NCI-H510A (cell line): ENCODE results near the gene KCTD18.
A peak's percentile ranks its signal among the peaks of the same experiment; 100 is the strongest.

Experiments
- DNase-seq: peaks from one replicate; lab custom pipeline; 2025; lab: John Stamatoyannopoulos, UW

KCTD18 gene

GRCh38 chr2:200484934-200485333 lies 24.9 kb downstream of the KCTD18 start:
- DNase-seq, result no peak

DNA sequence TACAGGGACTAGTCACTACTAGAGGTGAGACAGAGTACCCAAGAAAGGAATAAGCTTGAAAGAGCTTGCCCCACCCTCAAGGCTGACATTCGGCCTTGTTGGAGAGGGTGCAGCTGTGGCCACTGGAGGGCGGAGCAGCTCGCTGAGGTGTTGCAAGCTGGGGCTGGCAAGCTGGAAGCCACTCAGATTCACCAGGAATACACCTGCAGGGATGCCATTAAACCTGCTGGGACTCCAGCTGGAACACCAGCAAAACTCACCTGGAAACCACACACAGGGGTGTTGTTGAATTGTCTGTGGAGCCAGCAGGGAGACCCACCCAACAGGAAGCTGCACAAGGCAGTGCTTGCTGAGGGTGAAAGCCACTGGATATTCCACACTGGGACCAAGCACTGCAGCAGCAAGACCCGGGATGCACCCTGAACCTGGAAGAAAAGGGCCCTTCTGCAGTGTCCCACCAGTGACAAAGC lies 26.1 kb downstream of the KCTD18 start:
- peak; percentile 57 for DNase-seq

DNA sequence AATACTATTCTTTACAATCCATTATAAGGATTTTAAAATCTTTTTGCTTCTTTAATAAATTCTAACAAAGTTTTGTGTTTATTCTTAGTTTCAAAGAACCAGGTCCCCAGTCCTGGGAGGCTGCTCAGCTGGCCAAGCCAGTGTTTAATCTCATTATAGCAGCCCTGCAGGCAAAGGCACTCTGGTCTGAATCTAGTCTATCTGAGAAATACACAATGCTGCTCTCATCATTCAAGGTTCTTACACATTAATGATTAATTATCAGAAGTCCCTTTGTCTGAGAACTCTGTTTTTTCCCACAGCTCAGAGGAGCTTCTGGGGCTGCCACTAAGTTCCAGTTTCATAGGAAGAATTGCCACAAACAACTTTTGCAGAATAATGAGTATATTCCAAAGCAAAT lies 27.7 kb downstream of the KCTD18 start:
- no peak for DNase-seq

GRCh38 chr2:200479692-200480265 lies 30.1 kb downstream of the KCTD18 start:
- DNase-seq, result no peak

- DNase-seq, result no peak
Measured at GRCh38 chr2:200477667-200478131, 32.2 kb downstream of the KCTD18 start.

DNA sequence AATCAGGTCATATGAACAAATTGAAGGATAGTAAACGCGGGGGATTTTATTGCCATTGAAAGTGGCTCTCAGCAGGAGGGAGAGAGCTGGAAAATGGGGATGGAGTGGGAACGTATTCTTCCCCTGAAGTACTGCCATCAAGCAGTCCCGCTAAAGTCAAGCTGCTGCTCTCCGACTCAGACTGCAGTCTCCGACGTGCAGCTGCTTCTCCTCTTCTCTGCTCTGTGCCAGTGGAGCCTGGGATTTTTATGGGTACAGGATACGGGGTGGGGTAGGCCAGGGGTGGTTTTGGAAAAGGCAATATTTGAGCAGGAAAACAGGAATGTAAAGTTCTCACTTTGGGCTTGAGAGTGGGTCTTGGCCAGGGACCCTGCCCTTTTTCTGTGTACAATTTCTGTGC lies 33.0 kb downstream of the KCTD18 start:
- no peak for DNase-seq

- no peak for DNase-seq
Measured at GRCh38 chr2:200475795-200476194, 34.1 kb downstream of the KCTD18 start.

DNA sequence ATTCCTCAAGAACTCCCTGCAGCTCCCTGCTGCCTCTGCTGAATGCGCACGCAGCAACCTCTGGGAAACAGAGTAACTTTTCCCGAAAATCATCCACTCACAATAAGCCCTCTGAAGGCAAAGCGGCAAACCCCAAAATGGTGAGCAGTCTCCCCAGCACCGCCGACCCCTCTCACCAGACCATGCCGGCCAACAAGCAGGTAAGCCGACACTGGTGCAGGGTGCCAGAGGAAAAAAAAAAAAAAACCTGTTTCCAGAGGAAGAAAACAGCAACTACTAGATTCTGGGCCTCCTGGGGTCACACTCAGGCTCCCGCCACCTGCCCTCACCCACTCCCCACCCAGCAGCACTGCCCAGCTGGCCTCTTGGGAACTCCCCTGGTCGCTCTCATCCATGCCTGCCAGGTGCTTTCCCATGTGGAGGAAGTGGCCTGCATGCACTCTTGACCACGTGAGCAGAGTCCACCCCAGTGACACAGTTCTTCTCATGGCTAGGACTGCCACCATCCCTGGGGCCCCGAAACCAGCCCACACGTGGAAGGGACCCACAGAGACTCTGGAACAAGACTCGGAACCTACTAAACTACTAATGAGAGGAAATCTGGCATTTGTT lies 36.9 kb downstream of the KCTD18 start:
- DNase-seq, result no peak

- DNase-seq, result no peak
Measured at GRCh38 chr2:200471928-200472645, 37.8 kb downstream of the KCTD18 start.

DNA sequence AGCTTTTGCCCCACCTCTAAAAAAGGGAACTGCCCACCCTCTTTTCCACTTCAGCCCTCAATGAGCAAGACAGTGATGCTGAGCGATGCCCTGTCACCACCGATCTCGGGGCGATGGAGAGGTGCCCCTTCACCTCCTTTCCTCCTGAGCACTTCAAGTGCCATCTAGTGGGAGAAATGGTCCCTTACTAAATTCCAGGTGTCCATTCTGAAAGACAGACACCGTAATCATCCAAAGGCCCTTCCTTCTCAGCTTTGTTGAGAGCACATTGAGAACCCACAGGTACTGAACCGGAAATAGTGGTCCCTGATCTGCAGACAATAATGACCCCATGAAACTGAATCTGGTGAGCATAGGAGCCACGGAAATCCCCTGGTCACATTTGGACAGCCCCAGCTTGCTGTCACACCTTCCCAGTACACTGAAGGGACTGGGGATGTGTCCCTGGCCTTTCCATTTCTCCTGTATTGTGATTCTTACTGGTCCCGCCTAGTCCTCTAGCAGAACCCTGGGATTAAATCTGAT lies 38.5 kb downstream of the KCTD18 start:
- peak; percentile 9 for DNase-seq

DNA sequence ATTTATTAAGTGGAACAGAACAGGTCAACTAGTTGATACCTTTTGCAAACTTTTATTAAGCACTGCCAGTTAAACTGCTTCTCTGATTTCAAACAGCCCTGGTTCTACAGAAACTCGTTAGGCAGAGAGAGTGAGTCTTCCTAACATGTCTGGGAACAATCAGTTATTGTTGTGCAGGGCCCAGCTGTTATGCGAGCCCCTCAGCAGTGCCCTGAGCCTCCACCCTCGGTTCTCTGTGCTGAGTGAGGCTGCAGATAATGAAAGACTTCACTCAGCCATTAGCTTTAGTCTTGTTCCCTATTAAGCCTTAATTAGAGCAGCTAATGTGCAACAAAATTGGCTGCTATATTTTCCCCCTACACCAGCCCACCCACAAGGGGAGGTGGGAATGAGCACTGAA lies 39.6 kb downstream of the KCTD18 start:
- DNase-seq, result no peak

- no peak for DNase-seq
Measured at GRCh38 chr2:200469708-200470211, 40.1 kb downstream of the KCTD18 start.

DNA sequence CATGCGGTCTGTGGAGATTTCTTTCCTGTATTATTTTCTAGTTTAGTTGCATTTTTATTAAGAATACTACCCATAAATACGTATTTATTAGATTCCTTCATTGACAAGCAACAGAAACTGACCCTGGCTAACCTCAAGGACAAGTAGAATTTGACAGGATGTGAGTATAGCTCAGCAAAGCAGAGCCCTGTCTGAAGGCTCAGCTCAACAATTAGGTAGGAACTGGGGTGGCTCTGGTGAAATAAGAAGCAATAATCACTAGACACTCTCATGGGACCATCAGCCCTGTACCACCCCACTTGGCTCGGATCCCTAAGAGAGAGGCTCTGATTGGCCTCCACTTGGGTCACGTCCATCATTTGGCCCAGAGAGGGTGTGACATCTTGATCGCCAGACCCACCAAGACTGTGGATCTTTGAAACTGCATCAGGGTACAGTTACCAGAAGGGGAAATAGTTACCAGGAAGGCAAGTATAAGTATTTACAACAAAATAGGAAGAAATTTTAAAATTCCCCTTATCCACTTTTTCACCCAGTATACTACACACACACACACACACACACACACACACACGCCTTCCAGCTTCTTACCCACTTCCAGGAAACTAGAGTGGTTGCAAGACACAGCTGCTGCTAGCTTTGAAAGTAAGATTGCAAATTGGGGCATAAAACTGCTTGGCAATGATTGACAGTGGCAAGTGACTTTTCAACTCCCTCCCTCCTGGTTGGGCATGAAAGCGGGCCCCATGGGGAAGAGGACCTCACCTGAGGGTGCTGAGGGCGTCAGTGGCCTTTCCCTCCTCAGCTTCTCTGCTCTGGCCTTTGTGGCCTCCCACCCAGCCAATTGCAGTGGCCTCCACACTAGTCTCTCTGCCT lies 41.8 kb downstream of the KCTD18 start:
- no peak for DNase-seq

DNA sequence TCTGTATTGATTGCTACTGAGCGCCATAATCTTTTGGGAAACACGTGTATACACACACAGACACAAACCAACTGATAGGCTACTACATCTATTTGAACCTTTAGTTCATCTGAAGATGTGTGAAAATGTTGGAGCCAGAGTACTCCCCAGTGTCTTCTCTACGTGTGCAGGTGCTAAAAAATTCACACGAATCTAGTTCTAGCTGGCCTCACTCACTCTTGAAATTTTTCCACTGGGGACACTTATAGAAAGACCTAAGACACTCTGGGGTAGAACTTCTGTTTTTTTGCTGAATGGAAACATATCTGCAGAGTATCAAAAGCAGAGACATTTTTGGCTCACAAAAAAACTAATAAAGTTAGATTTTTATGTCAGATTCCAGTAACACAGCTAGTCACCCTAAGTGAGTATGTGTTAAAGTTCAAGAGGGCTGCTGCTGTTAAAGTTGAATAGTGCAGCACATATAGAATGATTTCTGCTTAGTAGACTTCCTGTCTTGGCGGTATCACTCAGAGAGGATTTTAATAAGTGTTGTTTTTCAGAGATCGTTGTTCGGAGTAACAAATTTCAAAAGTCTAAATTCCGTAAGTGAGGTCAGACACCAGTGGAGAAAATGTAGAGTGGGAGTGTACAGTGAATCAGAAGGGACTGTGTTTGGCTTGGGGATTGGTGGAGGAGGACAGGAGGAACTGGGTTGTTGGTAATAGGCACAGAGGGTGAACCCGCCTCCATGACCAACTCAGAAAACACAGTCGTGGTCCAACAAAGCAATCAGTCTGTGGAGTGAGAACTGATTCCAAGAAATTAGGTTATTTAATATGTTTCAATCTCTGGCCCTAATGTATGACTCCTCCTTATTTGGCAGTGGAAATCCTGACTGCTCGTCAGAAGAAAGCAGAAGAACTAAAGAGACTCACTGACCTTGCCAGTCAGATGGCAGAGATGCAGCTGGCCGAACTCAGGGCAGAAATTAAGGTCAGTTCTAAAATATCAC lies 43.1 kb downstream of the KCTD18 start:
- no peak for DNase-seq

GRCh38 chr2:200463452-200463851 lies 46.4 kb downstream of the KCTD18 start:
- no peak for DNase-seq

DNA sequence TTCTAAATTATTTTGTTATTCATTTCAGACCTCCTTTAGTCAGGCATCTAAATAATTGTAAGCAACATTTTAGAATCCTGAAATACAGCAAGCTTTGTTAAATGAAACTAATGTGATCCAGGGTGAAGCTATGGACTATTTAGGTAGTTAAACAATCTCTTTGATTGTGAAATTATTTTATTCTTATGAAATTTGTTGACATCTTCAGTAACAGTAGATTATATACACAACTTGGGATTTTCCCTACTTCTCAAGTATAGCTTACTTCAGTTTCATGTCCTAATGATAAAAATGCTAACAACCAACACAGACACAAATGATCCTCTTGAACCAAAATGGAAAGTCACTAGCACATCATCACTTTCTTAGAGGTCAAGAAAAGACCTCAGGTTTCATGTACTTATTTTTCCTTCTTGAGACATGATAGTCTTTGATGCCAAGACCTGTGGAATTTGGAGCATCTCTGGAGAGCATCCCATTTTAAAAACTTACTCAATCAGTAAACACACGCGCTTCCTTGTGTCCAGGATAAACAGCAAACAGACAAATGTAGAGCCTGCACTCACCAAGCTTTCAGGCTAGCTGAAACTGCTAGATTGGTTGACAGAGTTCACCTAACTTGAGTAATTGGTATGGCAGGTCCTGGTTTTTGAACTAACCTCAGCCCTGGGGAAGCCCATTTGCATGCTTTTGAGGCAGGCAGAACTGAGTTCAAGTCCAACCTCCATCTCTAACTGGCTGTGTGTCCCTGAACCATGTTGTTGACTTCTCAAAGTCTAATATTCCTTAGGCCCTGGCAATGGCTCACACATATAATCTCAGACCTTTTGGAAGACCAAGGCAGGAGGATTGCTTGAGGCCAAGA lies 47.8 kb downstream of the KCTD18 start:
- DNase-seq, result no peak

GRCh38 chr2:200459101-200459500 lies 50.8 kb downstream of the KCTD18 start:
- DNase-seq, result no peak

DNA sequence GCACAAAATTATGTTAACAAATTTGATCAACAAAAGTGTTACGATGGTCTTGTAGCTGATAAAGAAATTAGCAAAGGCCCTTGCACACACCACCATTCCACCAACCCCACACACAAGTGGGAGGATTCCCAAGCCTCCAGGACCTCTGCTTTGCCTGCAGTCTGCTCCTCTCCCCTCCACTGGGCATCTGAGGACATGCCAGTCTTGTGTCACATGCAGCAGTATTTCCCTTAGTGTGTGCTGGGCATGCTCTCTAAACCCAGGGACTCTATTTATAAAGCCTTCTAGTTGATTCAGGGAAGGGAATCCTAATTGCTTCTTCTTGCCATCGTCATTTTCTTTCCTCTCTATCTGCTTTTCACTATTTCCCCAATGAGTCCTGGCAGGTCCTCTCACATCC lies 53.3 kb downstream of the KCTD18 start:
- no peak for DNase-seq

GRCh38 chr2:200455958-200456421 lies 53.9 kb downstream of the KCTD18 start:
- no peak for DNase-seq
